ENCODE data around the gene CMC2.

The CMC2 gene
- 13.3 to 23.5 reads per million in 2 donors for total RNA-seq

GRCh38 chr16:81006813-81007695, at the start of gene CMC2, which contains the start of gene CENPN:
TSS of gene CMC2 (minus strand) at chr16:81006885. CDS start at chr16:80997394, 9,491 bp downstream.
TSS of gene CENPN (plus strand) at chr16:81007214. CDS start at chr16:81011940, 4,726 bp downstream.
- peak; percentile 95 for DNase-seq

GRCh38 chr16:81053761-81054160, 47.1 kb upstream of the CMC2 start:
- no peak for DNase-seq

GRCh38 chr16:81042821-81043220, 36.1 kb upstream of the CMC2 start:
- DNase-seq: no peak

DNA sequence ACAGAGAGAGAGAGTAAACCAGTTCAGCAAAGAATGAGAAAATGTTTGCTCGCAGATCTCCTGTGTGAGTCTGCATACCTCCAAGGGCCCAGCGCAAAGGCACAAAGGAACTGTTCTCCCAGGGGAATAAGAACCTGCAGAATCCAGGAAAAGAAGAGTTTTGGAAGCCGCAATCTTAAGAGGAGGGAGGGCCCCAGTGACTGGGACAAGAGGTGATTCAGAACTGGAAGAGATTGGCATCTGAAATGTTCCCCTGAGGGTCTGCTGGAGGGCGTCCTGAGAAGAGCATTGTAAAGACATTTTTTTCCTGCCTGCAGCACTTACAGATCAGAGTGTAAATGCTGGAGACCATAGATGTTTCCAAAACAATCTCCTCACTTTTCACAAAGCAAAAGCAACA, 35.0 kb upstream of the CMC2 start:
- DNase-seq: no peak

- DNase-seq: no peak
Measured at GRCh38 chr16:81040842-81041241, 34.2 kb upstream of the CMC2 start.

DNA sequence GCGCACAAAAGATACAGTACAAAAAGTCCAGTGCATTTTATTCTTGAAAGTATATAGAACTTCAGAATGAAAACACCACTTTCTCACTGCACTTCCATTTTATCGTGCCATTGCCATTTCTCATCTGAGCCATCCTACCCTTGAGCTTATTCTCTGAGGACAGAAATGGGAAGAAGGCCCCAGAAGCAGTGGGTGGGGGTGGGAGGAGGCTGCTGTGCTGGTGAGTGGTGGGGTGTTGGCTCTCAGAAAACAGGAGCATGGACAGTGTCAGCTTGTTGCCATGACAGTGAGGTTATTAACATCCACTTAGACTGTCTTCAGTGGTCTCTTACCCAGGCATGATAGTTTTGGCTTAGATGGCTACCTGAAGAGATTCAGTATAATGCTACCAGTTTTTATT, 33.4 kb upstream of the CMC2 start:
- no peak for DNase-seq

- no peak for DNase-seq
Measured at GRCh38 chr16:81036751-81037350, 30.2 kb upstream of the CMC2 start.

- peak; percentile 45 for DNase-seq
Measured at GRCh38 chr16:81035975-81036750, 29.5 kb upstream of the CMC2 start.

- peak; percentile 81 for DNase-seq
Measured at GRCh38 chr16:81035398-81035974, 28.8 kb upstream of the CMC2 start, which contains the start of gene ATMIN. TSS of gene ATMIN (plus strand) at chr16:81035842. CDS start at chr16:81035871, 29 bp downstream.

GRCh38 chr16:81029930-81030604, 23.4 kb upstream of the CMC2 start:
- no peak for DNase-seq

- no peak for DNase-seq
Measured at GRCh38 chr16:81026429-81026828, 19.7 kb upstream of the CMC2 start.

- no peak for DNase-seq
Measured at GRCh38 chr16:81018496-81018895, 11.8 kb upstream of the CMC2 start.

- no peak for DNase-seq
Measured at GRCh38 chr16:81014672-81015071, 8.0 kb upstream of the CMC2 start.

DNA sequence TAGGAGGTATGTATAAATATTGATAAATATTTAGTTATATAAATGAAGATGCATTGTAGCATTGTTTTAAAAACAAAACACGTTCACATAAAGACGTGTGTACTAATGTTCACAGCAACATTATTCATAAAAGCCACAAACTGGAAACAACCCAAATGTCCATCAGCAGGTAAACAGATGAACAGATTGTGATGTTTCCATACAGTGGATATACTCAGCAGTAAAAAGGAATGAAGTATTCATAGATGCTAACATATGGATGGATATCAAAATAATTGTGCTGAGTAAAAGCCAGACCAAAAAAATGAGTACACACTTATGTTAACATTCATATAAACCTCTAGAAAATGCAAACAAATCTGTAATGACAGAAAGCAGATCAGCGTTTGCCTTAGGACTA, 6.3 kb upstream of the CMC2 start:
- DNase-seq: no peak

- no peak for DNase-seq
Measured at GRCh38 chr16:81008505-81008789, 1.8 kb upstream of the CMC2 start.

GRCh38 chr16:81006211-81006812, 373 bp downstream of the CMC2 start:
- peak; percentile 73 for DNase-seq

DNA sequence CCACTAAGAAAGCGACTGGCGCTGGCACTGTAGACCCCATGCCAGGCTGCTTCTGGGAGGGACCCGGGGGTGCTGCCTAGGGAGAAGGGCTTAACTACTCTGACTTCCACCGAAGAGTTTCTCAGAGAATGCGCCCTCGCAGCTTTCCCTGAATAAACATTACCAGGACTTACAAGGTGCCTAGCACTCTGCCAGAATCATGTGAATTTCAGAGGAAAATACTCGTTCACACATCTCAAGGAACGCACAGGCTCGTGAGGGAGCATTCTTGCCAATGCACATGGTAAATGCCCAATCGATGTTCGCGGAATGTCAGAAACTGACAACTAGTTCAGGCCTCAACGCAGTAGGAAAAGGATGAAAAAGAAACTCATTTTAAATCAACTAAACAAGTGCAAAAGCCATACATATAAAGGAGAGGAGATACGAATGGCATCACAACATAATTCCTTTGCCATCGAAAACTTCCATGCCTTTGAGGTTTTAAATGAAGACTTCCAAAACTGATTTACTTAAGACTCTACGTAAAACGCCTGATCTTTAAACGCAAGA, 999 bp downstream of the CMC2 start:
- no peak for DNase-seq

- DNase-seq: no peak
Measured at GRCh38 chr16:81004646-81005353, 1.9 kb downstream of the CMC2 start.

DNA sequence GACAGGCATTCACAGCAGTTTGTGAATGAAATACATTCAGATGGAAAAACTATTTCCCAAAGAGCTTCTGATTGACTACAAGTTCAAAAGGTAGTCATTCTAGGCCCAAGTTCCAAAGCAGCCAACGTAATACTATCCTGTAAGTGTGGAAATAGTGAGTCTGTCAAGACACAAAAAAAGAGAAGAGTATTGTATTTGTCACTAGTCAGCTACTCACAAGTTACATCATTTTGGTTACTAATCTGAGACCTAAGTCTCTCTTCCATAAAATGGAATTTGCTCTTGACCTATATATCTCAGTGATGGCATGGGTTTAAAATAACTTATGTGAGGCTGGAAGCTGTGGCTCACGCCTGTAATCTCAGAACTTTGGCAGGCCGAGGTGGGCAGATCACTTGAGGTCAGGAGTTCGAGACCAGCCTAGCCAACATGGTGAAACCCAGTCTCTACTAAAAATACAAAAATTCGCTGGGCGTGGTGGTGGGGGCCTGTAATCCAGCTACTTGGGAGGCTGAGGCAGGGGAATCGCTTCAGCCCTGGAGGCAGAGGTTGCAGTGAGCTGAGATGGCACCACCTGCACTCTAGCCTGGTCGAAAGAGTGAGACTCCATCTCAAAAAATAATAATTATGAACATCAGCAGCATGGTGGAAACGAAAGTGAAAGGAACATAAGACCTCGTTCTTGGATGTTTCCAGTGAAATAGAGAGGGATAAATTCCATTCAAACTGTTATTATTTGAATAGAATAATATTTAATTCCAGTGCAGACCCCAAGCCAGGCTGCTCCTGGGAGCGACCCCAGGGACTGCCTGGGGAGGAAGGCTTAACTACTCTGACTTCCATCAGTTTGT, 2.9 kb downstream of the CMC2 start:
- no peak for DNase-seq

- no peak for DNase-seq
Measured at GRCh38 chr16:81003064-81003463, 3.6 kb downstream of the CMC2 start.
